Measurements from ENCODE around the gene RAB3C.

RAB3C gene

DNA sequence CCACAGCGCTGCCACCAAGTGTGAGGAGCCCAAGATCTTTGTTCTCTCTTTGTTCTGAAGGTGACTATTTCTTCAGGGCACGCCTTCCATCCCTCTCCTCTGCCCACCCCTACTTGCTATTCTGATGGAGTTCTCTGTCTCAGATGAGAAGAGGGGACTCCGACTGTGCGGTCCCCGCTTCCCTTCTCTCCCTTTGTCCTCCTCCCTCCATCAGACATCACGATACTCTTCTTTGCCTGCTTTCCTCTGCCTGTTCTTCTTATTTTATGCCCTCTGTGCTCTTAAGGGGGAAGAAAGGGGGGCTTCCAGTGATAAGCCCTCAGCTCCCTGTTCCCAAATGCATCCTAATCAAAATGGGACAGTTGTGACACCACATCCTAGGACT lies 307.8 kb downstream of the RAB3C start:
- H3K4me3 ChIP-seq (ENCODE audit: low read depth, low read length), result no peak overlapping the region
- TF ChIP-seq, protein P1, sequence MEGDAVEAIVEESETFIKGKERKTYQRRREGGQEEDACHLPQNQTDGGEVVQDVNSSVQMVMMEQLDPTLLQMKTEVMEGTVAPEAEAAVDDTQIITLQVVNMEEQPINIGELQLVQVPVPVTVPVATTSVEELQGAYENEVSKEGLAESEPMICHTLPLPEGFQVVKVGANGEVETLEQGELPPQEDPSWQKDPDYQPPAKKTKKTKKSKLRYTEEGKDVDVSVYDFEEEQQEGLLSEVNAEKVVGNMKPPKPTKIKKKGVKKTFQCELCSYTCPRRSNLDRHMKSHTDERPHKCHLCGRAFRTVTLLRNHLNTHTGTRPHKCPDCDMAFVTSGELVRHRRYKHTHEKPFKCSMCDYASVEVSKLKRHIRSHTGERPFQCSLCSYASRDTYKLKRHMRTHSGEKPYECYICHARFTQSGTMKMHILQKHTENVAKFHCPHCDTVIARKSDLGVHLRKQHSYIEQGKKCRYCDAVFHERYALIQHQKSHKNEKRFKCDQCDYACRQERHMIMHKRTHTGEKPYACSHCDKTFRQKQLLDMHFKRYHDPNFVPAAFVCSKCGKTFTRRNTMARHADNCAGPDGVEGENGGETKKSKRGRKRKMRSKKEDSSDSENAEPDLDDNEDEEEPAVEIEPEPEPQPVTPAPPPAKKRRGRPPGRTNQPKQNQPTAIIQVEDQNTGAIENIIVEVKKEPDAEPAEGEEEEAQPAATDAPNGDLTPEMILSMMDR (IDR thresholded peaks at IDR 0.05; ENCODE audit: insufficient read depth, low read depth, low read length, missing control alignments), result no peak
- no peak for DNase-seq (ENCODE audit: low read depth)

- no peak overlapping the region for H3K4me3 ChIP-seq (ENCODE audit: low read depth, low read length)
- DNase-seq (ENCODE audit: low read depth), result peak; percentile 58
- TF ChIP-seq, protein P1 (IDR thresholded peaks at IDR 0.05; ENCODE audit: insufficient read depth, low read depth, low read length, missing control alignments), result peak; percentile 61
Observed at GRCh38 chr5:58891086-58891970, 308.5 kb downstream of the RAB3C start.

- H3K4me3 ChIP-seq (ENCODE audit: low read depth, low read length), result no peak overlapping the region
- TF ChIP-seq, protein P1 (IDR thresholded peaks at IDR 0.05; ENCODE audit: insufficient read depth, low read depth, low read length, missing control alignments), result no peak
Observed at GRCh38 chr5:58891971-58892343, 309.1 kb downstream of the RAB3C start.

GRCh38 chr5:58893551-58893950 lies 310.7 kb downstream of the RAB3C start:
- H3K4me3 ChIP-seq (ENCODE audit: low read depth, low read length), result no peak overlapping the region
- TF ChIP-seq, protein P1 (IDR thresholded peaks at IDR 0.05; ENCODE audit: insufficient read depth, low read depth, low read length, missing control alignments), result no peak
- no peak for DNase-seq (ENCODE audit: low read depth)

More at GRCh38 chr5:58891971-58892343, 309.1 kb downstream of the RAB3C start:
- no peak for DNase-seq (ENCODE audit: low read depth)

- DNase-seq (ENCODE audit: low read depth), result no peak
- TF ChIP-seq, protein P1 (IDR thresholded peaks at IDR 0.05; ENCODE audit: insufficient read depth, low read depth, low read length, missing control alignments), result no peak
Observed at GRCh38 chr5:58898006-58898405, 315.1 kb downstream of the RAB3C start.

DNA sequence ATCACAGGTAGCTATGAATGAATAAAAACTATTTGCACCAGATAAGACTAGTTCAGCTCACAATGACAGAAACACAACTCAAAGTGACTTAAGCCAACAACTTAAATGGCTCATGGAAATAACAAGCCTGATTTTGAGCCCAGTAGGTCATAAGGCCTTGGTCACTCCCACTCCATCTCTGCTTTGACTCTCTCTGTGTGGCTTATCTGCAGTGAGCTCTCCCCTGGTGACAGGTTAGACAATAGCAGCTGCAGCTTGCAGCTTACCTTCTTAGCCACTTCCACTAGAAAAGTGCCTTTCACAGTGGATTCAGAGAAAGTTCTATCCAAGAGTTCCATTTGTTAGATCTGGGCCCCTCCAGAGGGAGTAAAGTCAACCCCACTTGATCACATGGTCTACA lies 315.7 kb downstream of the RAB3C start:
- no peak for DNase-seq (ENCODE audit: low read depth)
- H3K4me3 ChIP-seq (ENCODE audit: low read depth, low read length), result no peak overlapping the region
- TF ChIP-seq, protein P1 (IDR thresholded peaks at IDR 0.05; ENCODE audit: insufficient read depth, low read depth, low read length, missing control alignments), result no peak

More at GRCh38 chr5:58898006-58898405, 315.1 kb downstream of the RAB3C start:
- no peak overlapping the region for H3K4me3 ChIP-seq (ENCODE audit: low read depth, low read length)
